Breast epithelium (tissue), 4 donors: ENCODE measurements around the gene FFAR1. TPM values are rescaled to one million over a fixed set of nuclear protein-coding genes. Genes with fewer than 3 reads are reported as not detected.

Source experiments
- DNase-seq, 2 donors: peaks; one replicate each; pipeline ENCODE4 v3.0.0-alpha.2; 2019; ENCODE audit warnings: low spot score in 2 of 2
- H3K27ac ChIP-seq, 2 donors: fragments of 200-600 bp; sonication (generic) in 1 of 2; one replicate each; pipeline ENCODE4 v1.5.1; 2016 to 2019; ENCODE audit warnings: mild to moderate bottlenecking in 1 of 2
- H3K27me3 ChIP-seq, 2 donors: fragments of 200-600 bp; sonication (generic) in 1 of 2; one replicate each; pipeline versions ENCODE4 v1.5.1 to v1.6.0; 2017 to 2019; ENCODE audit warnings: control low read depth in 1 of 2, mild to moderate bottlenecking in 1 of 2
- H3K36me3 ChIP-seq: fragments of 200-600 bp; one replicate; pipeline ENCODE4 v1.5.1; 2019
- H3K4me1 ChIP-seq, 2 donors: fragments of 200-600 bp; sonication (generic); one replicate each; pipeline ENCODE4 v1.5.1; 2016 to 2019; ENCODE audit warnings: control low read depth in 1 of 2
- H3K4me3 ChIP-seq, 3 donors: fragments of 200-600 bp; sonication (generic); 1 replicate in 2 of 3; 2 replicates in 1 of 3; pipeline ENCODE4 v1.5.1; 2016 to 2019; ENCODE audit warnings: mild to moderate bottlenecking in 3 of 3, moderate library complexity in 2 of 3
- H3K9me3 ChIP-seq, 2 donors: fragments of 200-600 bp; sonication (generic) in 1 of 2; one replicate each; pipeline ENCODE4 v1.5.1; 2016 to 2019; ENCODE audit warnings: control low read depth in 1 of 2
- CTCF ChIP-seq, 3 donors: fragments of 450-650 bp; IDR thresholded peaks; one replicate each; pipeline ENCODE4 v1.5.1; 2016 to 2017; ENCODE audit warnings: antibody characterized with exemption in 3 of 3, mild to moderate bottlenecking in 3 of 3, moderate library complexity in 3 of 3
- POLR2A ChIP-seq: fragments of 450-650 bp; IDR thresholded peaks from one replicate; pipeline ENCODE4 v1.6.1; 2016; ENCODE audit warnings: antibody characterized with exemption, mild to moderate bottlenecking, moderate library complexity
- POLR2AphosphoS5 ChIP-seq, 3 donors: sonication (generic); formaldehyde crosslinking; IDR thresholded peaks; one replicate each; pipeline ENCODE4 v1.6.1; 2017; ENCODE audit warnings: antibody characterized with exemption in 3 of 3
- intact Hi-C: fragments of 100-400 bp; cut with DNase I; formaldehyde crosslinking; loops from one replicate; pipeline ENCODE4 v1.15.1; 2023; ENCODE audit warnings: low total_unique reads
- total RNA-seq, 3 donors: library from RNA; depleted of rRNA; stranded (reverse); fragments of >200 nt; gene quantifications; one replicate each; pipeline ENCODE4 v1.1.0, GENCODE V29; 2016

Gene FFAR1
- total RNA-seq, 3 donors from 2014 or later, result not detected

- no peaks in the 10 kb centered on the region for H3K4me1 ChIP-seq
- no peaks in the 10 kb centered on the region for H3K9me3 ChIP-seq
- H3K36me3 ChIP-seq, result no peaks in the 10 kb centered on the region
- no peak overlapping the region for H3K27ac ChIP-seq
- intact Hi-C loops, result no loop called here
- TF ChIP-seq CTCF (IDR thresholded peaks at IDR 0.05) (no peak), POLR2AphosphoS5 (IDR thresholded peaks at IDR 0.05) (no peak), POLR2A (no peak)
- no peaks in the 10 kb centered on the region for H3K27me3 ChIP-seq
- no peak overlapping the region for H3K4me3 ChIP-seq
- no peak for DNase-seq
These were observed 18.4 kb upstream of the FFAR1 start for GRCh38 chr19:35329323-35329722.

DNA sequence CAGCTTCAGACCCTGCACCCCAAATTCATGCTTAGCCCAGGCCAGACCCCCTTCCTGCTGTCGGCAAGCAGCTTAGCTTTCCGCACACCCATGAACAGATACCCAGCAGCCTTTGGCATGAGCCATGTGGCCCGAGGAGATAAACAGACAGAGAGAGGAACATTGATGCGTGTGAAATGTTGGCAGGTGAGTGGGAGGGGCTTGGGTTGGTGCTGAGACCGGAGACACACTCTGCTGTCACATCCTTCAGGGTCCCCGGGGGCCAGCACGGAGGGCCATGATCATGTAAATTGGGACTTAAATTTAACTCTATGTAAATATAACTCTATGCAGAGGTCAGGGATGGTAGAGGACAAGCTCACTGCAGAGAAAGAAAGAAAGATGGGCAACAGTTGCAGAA lies 17.2 kb upstream of the FFAR1 start:
- H3K4me1 ChIP-seq, result no peaks in the 10 kb centered on the region
- TF ChIP-seq CTCF (IDR thresholded peaks at IDR 0.05) (no peak), POLR2A (no peak), POLR2AphosphoS5 (IDR thresholded peaks at IDR 0.05) (no peak)
- no peak overlapping the region for H3K27ac ChIP-seq
- no peak overlapping the region for H3K4me3 ChIP-seq
- DNase-seq, result no peak
- no peaks in the 10 kb centered on the region for H3K36me3 ChIP-seq
- no peaks in the 10 kb centered on the region for H3K9me3 ChIP-seq
- intact Hi-C loops, result no loop called here
- H3K27me3 ChIP-seq, result no peaks in the 10 kb centered on the region

DNA sequence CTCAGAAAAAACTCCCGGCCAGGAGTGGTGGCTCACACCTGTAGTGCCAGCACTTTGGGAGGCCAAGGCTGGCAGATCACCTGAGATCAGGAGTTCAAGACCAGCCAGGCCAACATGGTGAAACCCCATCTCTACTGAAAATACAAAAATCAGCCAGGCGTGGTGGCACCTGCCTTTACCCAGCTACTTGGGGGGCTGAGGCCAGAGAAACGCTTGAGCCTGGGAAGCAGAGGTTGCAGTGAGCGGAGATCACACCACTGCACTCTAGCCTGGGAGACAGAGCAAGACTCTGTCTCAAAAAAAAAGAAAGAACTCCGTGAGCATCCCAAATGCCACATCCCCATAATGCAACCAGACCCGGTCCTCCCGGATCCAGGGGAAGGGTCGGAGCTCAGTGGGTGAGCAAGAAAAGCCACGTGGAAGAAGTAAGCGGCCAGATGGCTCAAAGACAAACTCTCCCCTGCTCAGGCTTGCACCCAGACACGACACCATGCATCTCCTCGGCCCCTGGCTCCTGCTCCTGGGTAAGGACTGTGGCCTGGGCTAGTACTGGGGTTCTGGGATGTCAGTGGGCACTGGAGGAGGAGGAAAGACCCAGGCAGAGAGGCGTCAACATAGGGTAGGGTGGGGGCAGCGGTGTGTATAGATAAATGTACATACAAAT lies 16.0 kb upstream of the FFAR1 start:
- no peaks in the 10 kb centered on the region for H3K36me3 ChIP-seq
- no peak for TF ChIP-seq POLR2A
- TF ChIP-seq CTCF (IDR thresholded peaks at IDR 0.05), result no peak
- no peak for TF ChIP-seq POLR2AphosphoS5 (IDR thresholded peaks at IDR 0.05)
- H3K4me1 ChIP-seq, result no peaks in the 10 kb centered on the region
- no peaks in the 10 kb centered on the region for H3K9me3 ChIP-seq
- intact Hi-C loops, result no loop called here
- no peak overlapping the region for H3K4me3 ChIP-seq
- DNase-seq, result no peak
- no peak overlapping the region for H3K27ac ChIP-seq
- no peaks in the 10 kb centered on the region for H3K27me3 ChIP-seq

- no peaks in the 10 kb centered on the region for H3K36me3 ChIP-seq
- no peak overlapping the region for H3K4me3 ChIP-seq
- no peak for DNase-seq
- no peaks in the 10 kb centered on the region for H3K27me3 ChIP-seq
- intact Hi-C loops, result no loop called here
- TF ChIP-seq POLR2A (no peak), POLR2AphosphoS5 (IDR thresholded peaks at IDR 0.05) (no peak), CTCF (IDR thresholded peaks at IDR 0.05) (no peak)
- no peaks in the 10 kb centered on the region for H3K4me1 ChIP-seq
- H3K9me3 ChIP-seq, result no peaks in the 10 kb centered on the region
- no peak overlapping the region for H3K27ac ChIP-seq
These were observed 14.9 kb upstream of the FFAR1 start for GRCh38 chr19:35332817-35333216.

DNA sequence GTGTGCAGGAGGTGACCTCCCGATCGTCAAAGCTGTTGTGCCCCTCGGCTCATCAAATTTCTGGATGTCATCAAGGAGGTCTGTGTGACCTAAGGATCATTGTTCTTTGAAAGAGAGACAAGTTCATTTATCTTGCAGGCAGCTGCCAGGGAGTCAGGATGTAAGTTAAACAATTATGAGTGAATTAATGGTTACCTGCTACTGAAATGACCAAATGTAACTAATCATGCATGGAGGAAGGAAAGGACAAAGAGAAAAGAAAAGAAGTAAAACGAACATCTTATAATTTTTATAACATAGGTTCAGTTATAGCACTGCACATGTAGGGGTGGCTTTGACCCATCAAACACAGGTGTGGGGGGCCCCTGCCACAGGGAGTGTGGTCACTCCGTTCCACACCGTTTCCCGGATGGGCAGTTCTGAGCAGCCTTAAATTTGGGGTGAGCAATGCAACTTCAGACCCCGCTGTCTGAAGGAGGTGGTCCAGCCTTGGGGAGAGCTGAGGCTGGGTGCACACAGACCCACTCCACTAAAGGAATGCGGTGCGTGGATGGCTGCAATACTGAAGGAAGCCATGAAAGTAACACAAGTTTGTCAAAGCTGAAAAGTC lies 13.5 kb upstream of the FFAR1 start:
- no peak for DNase-seq
- Histone ChIP-seq H3K27me3 (no peaks in the 10 kb centered on the region), H3K4me1 (no peaks in the 10 kb centered on the region), H3K36me3 (no peaks in the 10 kb centered on the region), H3K9me3 (no peaks in the 10 kb centered on the region), H3K27ac (no peak overlapping the region), H3K4me3 (no peak overlapping the region)
- intact Hi-C loops, result no loop called here
- no peak for TF ChIP-seq POLR2A
- TF ChIP-seq CTCF (IDR thresholded peaks at IDR 0.05), result no peak
- TF ChIP-seq POLR2AphosphoS5 (IDR thresholded peaks at IDR 0.05), result no peak
